Adrenal gland (tissue), 5 donors: ENCODE data around the gene HEPN1.
"Not testable (repeated sequence)": the region's sequence is repeated elsewhere in the genome, so short reads cannot be mapped to it uniquely, and the experiment has no call there.

Experiments used
- CTCF ChIP-seq, 6 experiments: fragments of 450-650 bp in 4 of 6; fragments of 200-600 bp in 2 of 6; sonication (generic) in 1 of 6; IDR thresholded peaks; 1 replicate in 5 of 6; 2 replicates in 1 of 6; pipeline versions ENCODE4 v1.5.1 to v1.8.0; 2016 to 2021; ENCODE audit warnings: antibody characterized with exemption in 6 of 6, mild to moderate bottlenecking in 2 of 6, moderate library complexity in 1 of 6
- POLR2A ChIP-seq, 2 donors: fragments of 450-650 bp; IDR thresholded peaks; one replicate each; pipeline ENCODE4 v1.6.1; 2017; ENCODE audit warnings: antibody characterized with exemption in 2 of 2, mild to moderate bottlenecking in 2 of 2, moderate library complexity in 1 of 2
- donor health status: DM: no; HTN: no; CAD: no.

- not testable (repeated sequence) for TF ChIP-seq CTCF, POLR2A (IDR thresholded peaks at IDR 0.05)
Observed at GRCh38 chr11:124968197-124968596, 49.1 kb downstream of the HEPN1 start.
